NK-92 (cell line): ENCODE data around the gene GEMIN7.

Source experiments
- DNase-seq: peaks from one replicate; lab custom pipeline; 2025; ENCODE audit not compliant: unreplicated experiment; lab: John Stamatoyannopoulos, UW

GEMIN7 gene

DNA sequence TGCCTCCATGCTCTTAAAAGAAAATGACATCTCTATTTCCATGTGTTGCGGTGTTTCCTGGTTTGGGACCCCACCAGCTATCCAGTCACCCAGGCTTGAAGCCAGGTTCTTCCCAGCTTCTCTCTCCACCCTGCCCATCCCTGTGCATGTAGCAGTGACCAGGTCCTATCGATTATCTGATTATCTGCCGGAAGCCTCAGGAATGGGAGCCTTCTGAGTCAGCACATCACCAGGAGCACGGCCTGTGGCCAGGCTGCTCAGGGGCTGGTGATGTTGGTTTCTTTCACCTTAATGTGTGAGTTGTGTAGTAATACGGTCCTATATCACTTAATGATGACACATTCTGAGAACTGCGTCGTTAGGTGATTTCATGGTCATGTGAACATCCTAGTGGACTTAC, 47.6 kb downstream of the GEMIN7 start:
- DNase-seq: no peak

DNA sequence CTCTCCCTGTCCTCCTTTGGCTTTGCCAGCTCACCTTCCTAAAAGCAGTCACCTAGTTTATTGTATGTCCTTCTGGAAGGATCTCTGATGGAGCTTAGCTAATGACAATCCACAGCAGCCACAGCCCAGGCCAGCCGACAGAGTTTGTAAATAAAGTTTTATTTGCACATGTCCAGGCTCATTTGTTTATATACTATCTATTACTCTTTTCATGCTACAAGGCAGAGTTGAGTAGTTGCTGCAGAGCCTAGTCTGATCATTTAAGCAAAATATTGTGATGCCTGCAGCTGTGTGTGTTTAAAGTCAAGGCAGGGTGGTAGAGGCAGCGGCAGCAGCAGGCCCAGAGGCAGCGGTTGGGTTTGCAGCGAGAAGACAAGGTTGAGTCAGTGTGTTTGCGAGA, 49.1 kb downstream of the GEMIN7 start:
- DNase-seq: no peak

DNA sequence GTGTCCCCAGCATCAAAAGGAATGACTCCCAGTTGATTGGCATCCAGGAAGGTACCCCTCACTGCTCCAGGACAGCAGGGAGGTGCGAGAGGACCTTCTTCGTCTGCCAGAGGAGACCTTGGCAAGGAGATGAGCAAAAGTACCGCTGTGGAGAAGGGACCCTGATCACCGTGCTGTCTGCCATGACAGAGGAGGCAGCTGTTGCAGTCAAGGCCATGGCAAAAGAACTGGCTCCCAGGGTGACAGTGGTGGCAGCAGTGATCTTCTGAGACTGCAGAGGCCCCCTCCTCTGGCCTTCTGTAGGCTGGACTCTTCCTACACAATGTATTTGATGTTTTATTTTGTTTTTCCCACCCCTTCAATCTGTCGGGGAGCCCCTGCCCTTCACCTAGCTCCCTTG, 49.7 kb downstream of the GEMIN7 start:
- DNase-seq: no peak

DNA sequence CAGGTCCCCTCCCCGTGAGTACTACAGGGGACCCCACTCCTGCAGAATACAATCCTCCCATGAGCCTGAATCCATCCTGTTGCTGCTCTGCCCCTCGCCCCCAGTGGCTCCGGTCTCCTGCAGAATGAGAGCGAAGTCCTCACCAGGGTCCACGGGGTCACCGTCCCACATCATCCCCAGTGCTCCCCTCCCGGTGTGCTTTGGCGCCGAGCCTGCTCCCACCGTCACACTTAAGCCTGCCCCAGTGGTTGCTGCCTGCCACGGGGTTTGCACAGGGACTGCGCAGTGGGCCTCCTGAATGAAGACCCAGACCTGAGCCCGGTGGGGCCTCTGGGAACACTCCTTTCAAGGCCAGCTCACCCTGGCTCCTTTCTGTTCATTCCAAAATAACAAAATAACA, 51.2 kb downstream of the GEMIN7 start:
- DNase-seq: no peak

DNA sequence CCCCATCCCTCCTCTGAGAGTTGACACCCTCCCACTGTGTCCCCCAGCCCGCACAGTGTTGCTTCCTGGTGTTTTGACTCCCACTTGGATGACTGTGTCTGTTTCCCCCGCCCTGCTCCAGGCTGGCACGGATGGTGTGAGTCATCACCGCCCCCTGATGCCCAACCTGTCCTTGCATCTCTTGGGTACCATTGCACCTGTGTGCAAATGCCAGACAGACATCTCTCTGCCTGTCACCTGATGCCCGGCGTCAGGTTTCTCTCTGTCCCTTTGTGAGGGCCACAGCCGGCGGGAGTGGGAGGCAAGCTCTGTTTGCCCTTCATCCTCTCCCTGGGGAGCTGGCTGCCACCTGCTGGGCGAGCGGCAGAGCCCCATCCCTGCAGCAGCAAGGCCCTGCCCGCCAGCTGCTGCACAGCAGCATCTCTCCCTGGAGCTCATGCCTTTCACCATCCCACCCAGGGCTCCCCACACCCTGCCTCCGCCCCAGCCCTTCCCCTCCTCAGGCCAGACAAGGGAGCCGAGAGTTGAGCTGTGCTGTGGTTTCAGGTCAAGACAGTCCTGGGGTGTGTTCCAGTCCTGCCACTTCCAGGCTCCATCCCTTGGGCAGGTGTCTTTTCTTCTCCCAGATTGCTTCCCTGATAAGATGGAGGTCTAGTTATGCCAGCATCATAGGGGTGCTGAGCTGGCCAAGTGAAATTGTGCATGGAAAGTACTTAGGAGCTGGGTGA, 52.0 kb downstream of the GEMIN7 start:
- DNase-seq: no peak

DNA sequence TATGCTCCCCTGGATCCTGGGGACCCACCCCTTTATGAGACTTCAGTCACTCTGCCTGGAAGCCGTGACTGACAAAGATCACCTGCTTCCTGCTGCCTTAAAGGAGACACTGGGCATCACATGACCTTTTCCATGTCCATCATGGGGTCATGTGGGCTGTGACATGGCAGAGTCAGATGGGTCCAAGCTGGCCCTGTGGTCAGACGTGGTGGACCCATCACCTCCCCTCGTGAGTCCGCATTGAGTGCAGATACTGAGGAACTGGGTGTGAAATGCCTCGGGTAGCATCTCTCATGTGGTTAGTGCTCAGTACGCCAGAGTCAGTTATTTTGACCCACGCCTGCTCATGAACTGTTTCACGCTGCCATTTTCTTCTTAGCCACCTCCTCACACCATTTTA, 54.6 kb downstream of the GEMIN7 start:
- DNase-seq: no peak

DNA sequence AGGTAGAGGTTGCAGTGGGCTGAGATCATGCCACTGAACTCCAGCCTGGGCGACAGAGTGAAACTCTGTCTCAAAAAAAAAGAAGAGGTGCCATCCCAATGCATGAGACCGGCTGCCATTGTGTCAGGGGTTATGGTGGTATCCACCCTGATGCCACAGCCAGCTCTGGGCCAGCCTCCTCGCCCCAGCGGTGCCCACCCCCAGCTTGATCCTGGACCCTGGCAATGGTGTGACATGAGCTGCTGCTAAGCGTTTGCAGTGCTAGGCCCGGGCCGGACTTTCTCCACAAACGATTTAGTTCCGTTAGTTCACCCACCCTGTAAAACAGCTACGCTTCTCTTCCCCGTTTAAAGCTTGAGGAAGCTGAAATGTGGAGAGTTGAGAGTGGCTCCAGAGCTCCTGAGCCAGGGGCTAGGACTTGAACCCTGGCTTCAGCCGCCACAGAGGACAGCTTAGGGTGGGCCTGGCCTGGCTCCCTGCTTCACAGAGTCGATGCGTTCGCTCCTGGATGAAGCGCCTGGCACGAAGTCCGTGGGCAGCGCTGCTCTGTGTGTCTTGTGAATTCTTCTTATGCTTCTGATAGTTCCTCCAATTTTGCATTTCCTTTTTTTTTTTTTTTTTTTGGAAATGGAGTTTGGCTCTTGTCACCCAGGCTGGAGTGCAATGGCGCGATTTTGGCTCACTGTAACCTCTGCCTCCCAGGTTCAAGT, 56.3 kb downstream of the GEMIN7 start:
- DNase-seq: no peak

DNA sequence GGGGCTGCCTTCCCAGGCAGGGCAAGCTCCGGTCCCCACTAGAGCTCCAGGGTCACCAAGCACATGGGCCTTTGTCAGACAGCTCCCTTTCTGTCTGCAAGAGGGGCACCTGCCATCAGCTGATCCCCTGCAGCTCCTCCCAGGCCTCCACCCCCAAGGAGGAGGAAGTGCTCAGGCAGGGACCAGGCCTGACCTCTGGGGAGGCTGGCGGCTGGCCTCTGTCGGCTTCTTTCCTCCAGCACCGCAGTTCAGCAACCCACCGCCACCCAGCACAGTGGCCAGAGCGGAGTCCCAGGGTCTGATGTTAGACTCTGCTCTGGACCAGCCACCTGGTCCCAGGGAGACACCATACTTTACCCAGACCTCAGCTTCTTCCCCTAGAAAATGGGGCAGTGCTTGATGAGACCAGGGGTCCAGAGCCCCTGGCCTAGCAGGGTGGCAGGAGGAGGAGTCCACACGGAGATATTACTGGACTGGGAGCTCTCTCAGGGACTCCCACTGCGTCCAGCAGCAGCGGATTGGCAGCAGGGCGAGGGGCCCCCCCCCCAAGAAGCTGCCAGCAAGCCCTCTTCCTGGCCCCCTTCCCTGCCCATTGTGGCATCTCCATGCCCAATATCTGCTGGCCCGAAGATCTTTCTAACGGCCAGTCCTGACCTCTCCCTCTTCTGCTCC, 57.6 kb downstream of the GEMIN7 start:
- DNase-seq: no peak

DNA sequence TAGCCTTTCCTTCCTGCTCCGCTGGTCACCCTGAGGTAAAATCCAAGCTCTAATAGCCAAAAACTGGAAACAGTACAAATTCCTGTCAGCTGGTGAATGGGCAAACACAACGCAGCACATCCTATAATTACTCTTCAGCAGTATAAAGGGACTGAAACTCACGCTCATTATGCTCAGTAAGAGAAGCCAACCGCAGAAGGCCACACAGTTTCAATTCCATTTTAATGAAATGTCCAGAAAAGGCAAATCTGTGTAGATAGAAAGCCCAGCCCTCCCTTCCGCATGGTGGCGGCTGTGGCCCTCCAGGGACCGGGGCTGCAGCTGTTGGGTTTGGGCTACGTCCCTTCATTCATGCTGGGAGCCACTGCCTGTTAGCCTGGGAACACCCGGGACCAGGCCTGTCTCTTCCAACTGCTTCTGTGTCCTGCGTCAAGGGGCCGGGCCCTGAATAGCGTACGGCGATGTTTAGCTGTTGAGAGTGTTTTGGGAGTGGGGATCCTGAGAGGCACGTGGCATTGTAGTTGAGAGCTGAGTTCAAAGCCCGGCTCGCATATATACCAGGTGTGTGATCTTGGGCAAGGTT, 58.2 kb downstream of the GEMIN7 start:
- DNase-seq: no peak

DNA sequence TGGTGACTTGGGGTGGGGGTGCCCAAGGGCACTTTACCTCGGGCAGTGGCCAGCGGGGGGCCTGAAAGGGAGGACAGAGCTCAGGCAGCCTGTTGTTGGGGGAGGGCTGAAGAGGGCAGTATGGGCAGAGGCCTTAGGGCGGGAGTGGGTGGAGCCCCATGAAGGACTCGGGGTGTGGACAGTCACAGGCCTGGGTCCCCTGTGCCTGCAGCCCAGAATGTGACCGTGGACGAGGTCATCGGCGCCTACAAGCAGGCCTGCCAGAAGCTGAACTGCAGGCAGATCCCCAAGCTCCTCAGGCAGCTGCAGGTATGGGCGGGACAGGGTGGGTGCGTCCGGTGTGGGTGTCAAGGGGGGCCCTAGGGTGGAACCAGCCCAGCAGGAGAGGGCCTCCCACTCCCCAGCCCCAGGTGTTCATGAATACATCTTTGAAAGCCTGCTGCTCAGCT, 59.3 kb downstream of the GEMIN7 start:
- DNase-seq: no peak

DNA sequence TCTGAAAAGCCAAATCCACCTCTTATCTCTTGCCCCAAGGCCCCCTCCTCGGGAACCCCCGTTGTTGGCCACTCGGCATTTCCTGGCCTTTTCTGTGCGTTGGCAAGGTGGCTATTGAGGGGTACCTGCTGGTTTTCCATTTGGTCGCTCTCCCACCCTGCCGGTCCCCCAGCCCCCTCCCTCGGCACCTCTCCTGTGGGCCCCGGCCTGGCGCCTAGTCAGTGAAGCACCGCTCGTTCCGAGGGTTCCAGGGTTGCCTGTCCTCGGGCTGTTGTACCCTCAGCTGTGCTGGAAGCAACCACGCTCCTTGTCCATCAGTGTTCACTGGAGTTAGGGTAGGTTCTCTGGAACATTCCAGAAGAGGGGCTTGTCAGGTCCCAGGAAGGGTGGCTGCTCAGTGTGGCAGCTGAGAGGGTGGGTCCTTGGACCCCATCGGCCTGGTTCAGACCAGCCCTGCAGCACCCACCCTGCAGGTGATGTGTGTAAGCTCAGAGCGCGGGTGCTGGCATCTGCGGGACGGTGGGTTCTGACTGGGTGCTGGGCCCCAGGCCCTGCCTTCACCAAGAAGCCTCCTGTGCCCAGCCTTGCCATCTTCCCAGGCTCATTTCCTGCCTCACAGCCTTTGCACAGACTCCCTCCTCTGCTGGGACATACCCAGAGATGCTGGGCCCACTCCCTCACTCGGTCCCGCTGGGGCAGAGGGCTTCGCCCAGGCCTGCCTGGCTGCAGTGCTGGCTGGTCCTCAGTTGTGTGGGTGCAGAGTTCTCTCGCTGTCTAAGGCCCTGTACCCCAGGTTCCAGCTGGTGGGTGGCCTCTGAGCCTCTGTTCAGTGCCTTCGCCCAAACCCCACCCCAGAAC, 60.5 kb downstream of the GEMIN7 start:
- no peak for DNase-seq

DNA sequence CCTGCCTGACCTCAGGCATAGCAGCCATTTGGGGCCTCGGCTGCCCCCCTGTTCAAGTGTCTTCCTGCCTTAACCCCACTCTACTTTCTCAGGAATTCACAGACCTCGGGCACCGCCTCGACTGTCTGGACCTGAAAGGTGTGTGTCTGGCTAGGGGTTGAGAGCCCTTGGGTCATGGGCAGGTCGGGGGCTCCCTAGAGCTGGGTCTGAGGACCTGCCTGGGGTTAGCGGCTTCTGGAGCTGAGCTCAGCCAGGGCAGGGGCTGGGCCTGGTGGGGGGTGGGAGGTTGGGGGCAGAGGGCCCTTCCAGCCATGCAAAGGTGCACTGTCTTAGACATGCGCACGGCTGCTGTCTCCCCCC, 61.1 kb downstream of the GEMIN7 start:
- no peak for DNase-seq

DNA sequence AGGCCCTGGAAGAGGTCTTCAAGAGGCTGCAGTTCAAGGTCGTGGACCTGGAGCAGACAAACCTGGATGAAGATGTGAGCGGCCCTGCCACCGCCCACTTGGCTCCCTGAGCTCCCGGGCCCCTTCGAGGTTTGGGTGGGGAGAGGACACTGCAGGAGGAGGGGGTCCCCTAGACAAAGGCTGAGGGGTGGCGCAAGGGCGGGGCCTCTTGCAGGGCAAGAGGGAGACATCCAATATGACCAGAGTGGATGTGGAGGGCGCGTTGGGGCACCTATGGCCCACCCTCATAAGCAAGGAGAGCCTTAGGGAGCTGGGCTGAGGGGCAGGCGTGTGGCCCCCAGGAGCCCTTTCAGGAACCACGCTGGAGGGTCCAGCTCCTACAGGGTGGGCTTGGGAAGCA, 61.5 kb downstream of the GEMIN7 start:
- no peak for DNase-seq
